RCC 7860 (cell line): ENCODE data around the gene ZDHHC5.
"Not testable (repeated sequence)": the region's sequence is repeated elsewhere in the genome, so short reads cannot be mapped to it uniquely, and the experiment has no call there.

ENCODE experiments used
- DNase-seq: peaks from one replicate; pipeline ENCODE4 v3.0.0-alpha.2; 2015; ENCODE audit warnings: low spot score
- FAIRE-seq: peaks from 2 replicates; lab custom pipeline; 2012; peaks lifted over from hg19 to GRCh38; lab: Jason Lieb, UNC

Gene ZDHHC5

GRCh38 chr11:57662893-57663292 is 5.0 kb upstream of the ZDHHC5 start:
- DNase-seq (no peak), FAIRE-seq (no peak)

DNA sequence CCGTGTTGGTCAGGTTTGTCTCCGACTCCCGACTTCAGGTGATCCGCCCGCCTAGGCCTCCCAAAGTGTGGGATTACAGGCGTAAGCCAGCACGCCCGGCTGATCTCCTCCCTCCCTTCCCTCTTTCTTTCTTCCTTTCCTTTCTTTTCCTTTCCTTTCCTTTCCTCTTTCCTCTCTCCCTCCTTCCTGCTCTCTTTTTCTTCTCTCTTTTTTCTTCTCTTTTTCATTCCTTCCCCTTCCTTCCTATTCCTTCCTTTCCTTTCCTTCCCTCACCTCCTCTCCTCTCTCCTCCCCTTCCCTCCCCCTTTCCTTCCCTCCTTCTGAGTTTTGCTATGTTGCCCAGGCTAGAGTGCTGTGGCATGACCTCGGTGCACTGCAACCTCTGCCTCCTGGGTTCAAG is 3.9 kb upstream of the ZDHHC5 start:
- FAIRE-seq (no peak), DNase-seq (no peak)

- DNase-seq, result peak; percentile 94
- FAIRE-seq, result peak; percentile 87
Observed at GRCh38 chr11:57667117-57667735, 688 bp upstream of the ZDHHC5 start.

DNA sequence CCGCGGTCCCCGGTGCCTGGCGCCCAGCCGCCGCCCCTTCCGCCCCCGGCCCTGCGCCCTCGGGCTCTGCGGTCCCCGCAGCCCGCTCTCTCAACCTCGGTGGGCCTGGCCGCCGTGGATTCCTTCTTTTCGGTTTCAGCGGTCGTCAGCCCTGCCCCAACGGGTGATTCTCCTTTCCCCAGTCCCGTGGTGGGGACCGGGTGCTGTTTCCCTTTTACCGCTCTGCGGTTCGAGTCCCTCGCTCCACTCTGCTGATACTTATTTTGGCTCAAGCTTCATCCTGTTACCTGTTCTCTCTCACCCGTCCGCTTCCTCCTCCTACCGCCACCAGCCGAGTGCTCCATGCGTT is 494 bp downstream of the ZDHHC5 start:
- FAIRE-seq (no peak), DNase-seq (no peak)

DNA sequence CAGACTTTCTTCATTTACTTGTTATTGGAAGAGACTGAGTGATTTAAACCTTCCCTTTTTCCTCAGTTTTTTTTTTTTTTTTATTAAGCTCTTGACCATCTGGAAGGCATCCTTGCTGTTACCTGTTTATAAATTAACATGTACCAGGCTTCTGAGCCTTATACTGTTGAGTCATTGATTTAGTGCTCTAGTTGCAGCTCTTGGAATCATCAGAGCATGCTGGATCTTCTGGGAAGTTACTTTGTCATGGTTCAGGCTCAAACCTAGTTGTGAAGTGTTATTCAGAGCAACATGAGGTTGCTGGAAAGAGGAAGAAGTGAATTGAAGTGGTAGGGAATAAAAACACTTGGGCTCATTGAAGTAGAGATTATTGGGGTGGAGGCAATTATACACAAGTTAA is 6.3 kb downstream of the ZDHHC5 start:
- FAIRE-seq, result peak; percentile 93

GRCh38 chr11:57675176-57675941 is 7.4 kb downstream of the ZDHHC5 start:
- DNase-seq, result no peak
- no peak for FAIRE-seq

More for the DNA sequence above, 6.3 kb downstream of the ZDHHC5 start:
- DNase-seq, result peak; percentile 54

- DNase-seq, result no peak
- FAIRE-seq, result no peak
Observed at GRCh38 chr11:57679396-57679795, 11.5 kb downstream of the ZDHHC5 start.

DNA sequence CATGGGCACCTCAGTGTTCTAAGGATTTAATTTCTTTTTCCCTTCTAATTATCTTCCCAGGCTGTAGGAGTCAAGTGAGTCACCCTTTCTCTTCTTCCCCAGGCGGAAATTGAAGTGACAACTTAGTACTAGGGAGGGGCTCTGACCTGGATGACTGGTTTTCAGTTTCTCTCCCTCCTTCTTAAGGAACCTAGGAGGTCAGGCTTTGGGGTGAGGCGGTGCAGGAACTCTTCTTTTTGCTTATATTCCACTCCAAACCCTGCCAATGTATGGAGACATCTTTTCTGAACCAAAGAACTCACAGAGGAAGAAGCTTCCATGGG is 12.6 kb downstream of the ZDHHC5 start:
- DNase-seq, result peak; percentile 40
- FAIRE-seq, result peak; percentile 70

DNA sequence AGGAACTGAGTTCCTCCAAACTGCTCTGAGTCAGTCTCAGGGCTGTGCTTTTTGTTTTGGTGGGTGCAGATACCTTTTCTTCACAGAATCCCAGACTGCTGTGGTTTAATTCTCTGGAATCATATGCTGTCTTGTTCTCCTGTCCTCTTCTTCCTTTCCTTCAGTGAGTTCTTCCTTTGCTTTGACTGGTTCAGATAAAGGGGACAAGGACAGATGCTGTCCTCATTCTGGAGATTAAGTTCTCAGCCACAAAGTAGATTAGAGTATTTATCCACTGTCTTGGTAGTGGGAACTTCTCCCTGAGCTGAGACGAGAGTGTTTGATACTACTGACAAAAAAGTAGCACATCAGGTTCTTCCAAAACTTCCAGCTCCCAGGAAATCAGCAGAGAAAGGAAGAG is 13.3 kb downstream of the ZDHHC5 start:
- no peak for FAIRE-seq
- no peak for DNase-seq

- not testable (repeated sequence) for FAIRE-seq, DNase-seq
Observed at GRCh38 chr11:57690474-57690873, 22.6 kb downstream of the ZDHHC5 start.

- DNase-seq, result no peak
- no peak for FAIRE-seq
Observed at GRCh38 chr11:57698843-57699365, 31.0 kb downstream of the ZDHHC5 start.

- FAIRE-seq, result no peak
- no peak for DNase-seq
Observed at GRCh38 chr11:57699813-57700212, 31.9 kb downstream of the ZDHHC5 start.

DNA sequence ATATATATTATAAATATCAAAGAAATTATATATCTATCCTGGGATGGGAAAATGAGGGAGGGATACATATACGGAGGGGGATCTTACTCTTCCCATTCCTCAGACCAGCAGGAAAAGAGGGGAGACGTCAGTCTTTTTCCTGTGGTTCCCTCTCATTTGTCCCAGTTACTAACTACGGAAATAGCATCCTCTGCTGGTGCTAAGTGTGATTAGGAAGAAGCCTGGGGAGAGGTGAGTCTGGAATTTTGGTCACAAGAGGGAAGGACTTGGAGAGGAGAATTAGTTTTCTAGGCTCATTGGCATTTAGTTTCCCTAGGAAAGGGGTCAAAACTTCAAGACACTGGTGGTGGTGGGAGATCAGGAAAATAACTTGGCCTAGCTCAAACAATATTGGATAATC is 32.5 kb downstream of the ZDHHC5 start:
- FAIRE-seq (no peak), DNase-seq (no peak)

- no peak for DNase-seq
- FAIRE-seq, result no peak
Observed at GRCh38 chr11:57703341-57703740, 35.4 kb downstream of the ZDHHC5 start.

DNA sequence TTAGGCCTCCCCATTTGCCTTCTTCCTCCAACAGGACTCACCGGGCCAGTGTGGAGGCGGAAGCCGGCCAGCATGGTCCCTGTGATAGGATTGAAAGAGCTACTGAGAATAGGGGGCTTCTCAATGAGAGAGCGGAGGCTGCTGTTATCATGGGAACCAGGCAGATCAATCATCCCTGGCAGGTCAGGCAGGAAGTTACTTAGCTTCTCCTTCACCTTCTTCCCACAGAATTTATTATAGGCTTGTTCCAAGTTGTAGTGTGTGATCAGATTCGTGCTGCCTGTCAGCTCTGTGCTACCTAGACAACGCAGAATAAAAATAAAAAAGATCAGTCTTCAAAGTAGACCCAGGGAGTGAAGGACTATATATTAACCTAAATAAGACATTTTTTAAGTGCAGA is 37.0 kb downstream of the ZDHHC5 start:
- FAIRE-seq (no peak), DNase-seq (no peak)

DNA sequence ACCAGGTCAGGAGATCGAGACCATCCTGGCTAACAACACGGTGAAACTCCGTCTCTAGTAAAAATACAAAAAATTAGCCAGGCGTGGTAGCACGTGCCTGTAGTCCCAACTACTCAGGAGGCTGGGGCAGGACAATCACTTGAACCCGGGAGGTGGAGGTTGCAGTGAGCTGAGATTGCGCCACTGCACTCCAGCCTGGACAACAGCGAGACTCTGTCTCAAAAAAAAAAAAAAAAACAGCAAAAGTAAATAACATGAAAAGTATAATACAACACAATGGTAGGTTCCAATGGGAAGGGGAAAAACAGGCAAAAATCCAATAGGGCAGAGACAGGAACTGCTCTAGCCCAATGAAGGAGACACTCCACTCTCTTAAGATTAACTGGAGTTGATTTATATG is 37.5 kb downstream of the ZDHHC5 start:
- DNase-seq, FAIRE-seq: not testable (repeated sequence)

DNA sequence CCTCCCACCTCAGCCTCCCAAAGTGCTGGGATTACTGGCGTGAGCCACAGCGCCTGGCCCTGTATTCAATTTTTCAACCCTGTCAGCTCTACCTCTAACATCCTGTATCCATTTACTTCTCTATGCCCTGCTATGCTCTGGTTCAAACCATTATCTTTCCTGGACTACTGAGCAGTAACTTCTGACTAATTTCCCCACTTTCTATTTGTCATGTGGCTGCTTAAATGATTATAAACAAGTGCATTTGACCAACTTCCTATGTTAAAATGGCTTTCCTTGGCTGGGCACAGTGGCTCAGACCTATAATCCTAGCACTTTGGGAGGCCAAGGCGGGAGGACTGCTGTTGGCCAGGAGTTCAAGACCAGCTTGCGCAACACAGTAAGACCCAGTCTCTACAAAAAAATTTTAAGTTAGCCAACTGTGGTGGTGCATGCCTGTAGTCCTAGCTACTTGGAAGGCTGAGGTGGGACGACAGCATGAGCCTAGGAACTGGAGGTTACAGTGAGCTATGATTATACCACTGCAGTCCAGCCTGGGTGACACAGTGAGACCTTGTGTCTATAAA is 42.0 kb downstream of the ZDHHC5 start:
- FAIRE-seq (no peak), DNase-seq (no peak)

DNA sequence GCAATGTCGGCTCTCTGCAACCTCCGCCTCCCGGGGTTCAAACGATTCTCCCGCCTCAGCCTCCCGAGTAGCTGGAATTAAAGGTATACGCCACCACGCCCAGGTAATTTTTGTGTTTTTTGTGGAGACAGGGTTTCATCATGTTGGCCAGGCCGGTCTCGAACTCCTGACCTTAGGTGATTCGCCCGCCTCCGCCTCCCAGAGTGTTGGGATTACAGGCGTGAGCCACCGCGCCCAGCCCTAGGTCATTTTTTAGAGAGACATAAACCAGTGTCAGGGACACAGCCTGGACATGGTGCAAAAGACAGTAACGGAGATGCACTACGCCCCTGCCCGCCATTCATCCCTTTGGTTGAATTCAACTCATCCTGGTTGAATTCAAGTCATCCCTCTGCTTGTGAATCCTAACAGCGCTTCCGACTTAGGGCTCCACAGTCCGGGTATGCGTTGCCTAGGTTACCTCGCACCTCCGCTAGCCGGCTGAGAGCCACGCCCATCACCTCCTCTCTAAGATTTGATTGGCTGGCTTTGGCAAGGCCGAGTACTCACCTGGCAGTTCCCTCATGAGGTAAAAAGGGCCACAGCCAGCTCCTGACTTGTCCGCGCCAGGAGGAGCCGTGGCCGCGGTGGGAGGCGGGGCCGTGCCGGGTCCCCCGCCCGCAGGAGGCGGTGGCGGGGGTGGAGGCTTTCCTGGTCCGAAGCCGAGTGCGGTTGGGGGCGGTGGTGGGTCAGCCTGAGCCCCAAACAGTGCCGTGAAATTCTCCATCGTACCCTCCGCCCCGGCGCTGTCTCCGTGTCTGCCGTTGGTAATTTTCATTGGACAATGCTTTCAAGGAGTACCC is 43.7 kb downstream of the ZDHHC5 start, which contains the start of gene MED19:
Gene MED19 (minus strand): TSS at position 802 of the 842 bp plus-strand sequence. CDS start 36 bp downstream, at position 766.
- DNase-seq (peak; percentile 79), FAIRE-seq (no peak)

DNA sequence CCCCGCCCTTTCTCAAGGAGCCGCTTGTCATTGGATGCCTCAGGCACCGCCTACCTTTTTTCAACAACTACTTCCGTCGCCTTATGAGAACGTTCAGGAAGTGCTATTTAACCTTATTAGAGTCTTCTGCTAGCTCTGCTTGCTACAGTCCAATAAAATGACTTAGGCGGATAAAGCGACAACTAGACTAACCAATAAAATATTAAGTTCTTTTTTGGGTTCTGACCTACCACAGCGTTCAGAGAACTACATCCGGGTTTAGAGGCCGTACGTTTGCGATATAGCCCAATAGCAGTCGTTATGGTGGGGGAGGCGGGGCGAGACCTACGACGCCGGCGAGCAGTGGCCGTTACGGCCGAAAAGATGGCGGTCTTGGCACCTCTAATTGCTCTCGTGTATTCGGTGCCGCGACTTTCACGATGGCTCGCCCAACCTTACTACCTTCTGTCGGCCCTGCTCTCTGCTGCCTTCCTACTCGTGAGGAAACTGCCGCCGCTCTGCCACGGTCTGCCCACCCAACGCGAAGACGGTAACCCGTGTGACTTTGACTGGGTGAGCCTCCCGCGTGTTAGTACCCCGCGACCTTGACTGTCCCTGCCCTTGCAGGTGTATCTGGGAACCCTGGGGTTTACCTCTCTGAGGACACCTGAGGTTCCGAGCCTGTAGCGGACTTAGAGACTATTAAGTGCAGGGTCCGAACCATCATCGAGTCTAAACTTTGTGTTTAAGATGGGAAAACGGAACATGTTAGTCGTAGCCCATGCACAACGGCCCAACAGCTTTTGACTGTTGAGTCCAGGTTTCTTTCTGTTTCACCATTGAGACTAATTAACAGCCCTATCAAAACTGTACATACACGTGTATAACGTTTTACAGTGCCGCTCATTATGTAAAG is 44.6 kb downstream of the ZDHHC5 start, which contains the start of gene TMX2:
Gene TMX2 (plus strand): TSS at position 338 of the 895 bp plus-strand sequence. CDS start 26 bp downstream, at position 364.
- FAIRE-seq, result peak; percentile 95
- DNase-seq, result peak; percentile 99

- FAIRE-seq (no peak), DNase-seq (no peak)
Observed at GRCh38 chr11:57713835-57714234, 45.9 kb downstream of the ZDHHC5 start.
